Rectal smooth muscle tissue (tissue), 1 donor: Measurements from ENCODE around the gene MRPL51.
"Not testable (repeated sequence)": the region's sequence is repeated elsewhere in the genome, so short reads cannot be mapped to it uniquely, and the experiment has no call there.

ENCODE experiments used
- H3K27ac ChIP-seq: one replicate; pipeline ENCODE4 v1.7.0; 2013; ENCODE audit warnings: low read depth, low read length, inconsistent platforms
- H3K27me3 ChIP-seq: one replicate; pipeline ENCODE4 v1.7.0; 2013; ENCODE audit warnings: low read length; ENCODE audit not compliant: control insufficient read depth, insufficient read depth
- H3K36me3 ChIP-seq: one replicate; pipeline ENCODE4 v1.7.0; 2013; ENCODE audit warnings: low read length; ENCODE audit not compliant: control insufficient read depth, insufficient read depth
- H3K4me1 ChIP-seq: one replicate; pipeline ENCODE4 v1.7.0; 2013; ENCODE audit warnings: low read length; ENCODE audit not compliant: control insufficient read depth, insufficient read depth
- H3K4me3 ChIP-seq: one replicate; pipeline ENCODE4 v1.7.0; 2013; ENCODE audit warnings: low read length
- H3K9ac ChIP-seq: one replicate; pipeline ENCODE4 v1.7.0; 2013; ENCODE audit warnings: low read length

MRPL51 gene

GRCh38 chr12:6526766-6527525, 33.9 kb upstream of the MRPL51 start:
- H3K27ac ChIP-seq = no peak overlapping the region

DNA sequence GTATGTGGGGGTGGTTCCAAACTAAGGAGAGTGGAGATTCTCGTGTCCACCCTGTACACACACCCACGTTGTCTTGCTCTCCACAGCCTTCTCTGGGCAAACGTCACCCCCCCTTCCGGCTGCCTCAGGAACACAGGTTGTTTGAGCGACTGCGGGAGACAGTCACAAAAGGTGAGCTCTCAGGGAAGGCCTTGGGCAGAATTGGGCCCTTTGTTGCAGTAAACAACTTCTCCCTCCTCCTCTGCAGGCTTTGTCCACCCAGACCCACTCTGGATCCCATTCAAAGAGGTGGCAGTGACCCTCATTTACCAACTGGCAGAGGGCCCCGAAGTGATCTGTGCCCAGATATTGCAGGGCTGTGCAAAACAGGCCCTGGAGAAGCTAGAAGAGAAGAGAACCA, 33.1 kb upstream of the MRPL51 start:
- no peak overlapping the region for H3K9ac ChIP-seq

More at GRCh38 chr12:6526766-6527525, 33.9 kb upstream of the MRPL51 start:
- Histone ChIP-seq H3K36me3 (peaks cover 50% of the 10 kb centered on the region), H3K4me3 (no peak overlapping the region), H3K27me3 (no peaks in the 10 kb centered on the region), H3K4me1 (peaks cover 2% of the 10 kb centered on the region), H3K9ac (no peak overlapping the region)

DNA sequence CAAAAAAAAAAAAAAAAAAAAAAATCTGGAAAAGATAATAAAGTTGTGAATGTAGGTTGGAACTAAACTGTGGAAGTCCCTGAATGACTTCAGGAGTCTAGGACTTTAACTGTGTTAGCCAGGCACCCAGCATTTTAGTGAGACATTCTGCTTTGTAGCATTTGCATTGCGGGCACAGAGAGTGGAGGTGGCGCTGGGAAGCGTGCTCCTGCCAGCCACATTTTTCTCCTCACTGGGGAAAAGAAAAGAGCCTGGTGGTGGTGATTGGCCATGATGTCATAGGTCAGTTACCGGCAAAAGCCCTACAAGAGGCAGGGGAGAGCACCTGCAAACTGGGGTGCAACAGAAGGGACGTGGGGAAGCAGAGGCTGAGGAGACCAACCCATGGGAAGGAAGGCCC, 31.6 kb upstream of the MRPL51 start:
- Histone ChIP-seq H3K36me3 (peaks cover 44% of the 10 kb centered on the region), H3K4me3 (no peak overlapping the region), H3K4me1 (no peaks in the 10 kb centered on the region), H3K9ac (no peak overlapping the region), H3K27ac (no peak overlapping the region), H3K27me3 (no peaks in the 10 kb centered on the region)

More for the DNA sequence above, 33.1 kb upstream of the MRPL51 start:
- H3K27ac ChIP-seq = no peak overlapping the region
- H3K36me3 ChIP-seq = peaks cover 50% of the 10 kb centered on the region
- H3K4me3 ChIP-seq = no peak overlapping the region
- no peaks in the 10 kb centered on the region for H3K4me1 ChIP-seq
- no peaks in the 10 kb centered on the region for H3K27me3 ChIP-seq

GRCh38 chr12:6523708-6524107, 30.6 kb upstream of the MRPL51 start:
- Histone ChIP-seq H3K27me3 (no peaks in the 10 kb centered on the region), H3K36me3 (peaks cover 39% of the 10 kb centered on the region), H3K9ac (no peak overlapping the region), H3K27ac (no peak overlapping the region), H3K4me1 (no peaks in the 10 kb centered on the region), H3K4me3 (no peak overlapping the region)

DNA sequence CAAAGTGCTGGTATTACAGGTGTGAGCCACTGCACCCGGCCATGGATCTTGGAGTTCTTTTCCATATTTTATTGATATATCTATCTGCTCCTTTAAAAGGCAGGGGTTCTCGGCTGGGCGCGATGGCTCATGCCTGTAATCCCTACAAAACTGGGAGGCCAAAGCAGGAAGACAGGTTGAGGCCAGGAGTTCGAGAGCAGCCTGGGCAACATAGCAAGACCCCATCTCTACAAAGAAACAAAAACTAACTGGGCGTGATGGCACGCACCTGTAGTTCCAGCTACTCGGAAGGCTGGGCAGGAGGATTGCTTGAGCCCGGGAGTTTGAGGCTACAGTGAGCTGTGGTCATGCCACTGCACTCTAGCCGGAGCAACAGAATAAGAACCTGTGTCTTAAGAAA, 29.1 kb upstream of the MRPL51 start:
- Histone ChIP-seq H3K4me1 (no peaks in the 10 kb centered on the region), H3K4me3 (no peak overlapping the region), H3K36me3 (peaks cover 38% of the 10 kb centered on the region), H3K27ac (no peak overlapping the region), H3K9ac (no peak overlapping the region), H3K27me3 (no peaks in the 10 kb centered on the region)

DNA sequence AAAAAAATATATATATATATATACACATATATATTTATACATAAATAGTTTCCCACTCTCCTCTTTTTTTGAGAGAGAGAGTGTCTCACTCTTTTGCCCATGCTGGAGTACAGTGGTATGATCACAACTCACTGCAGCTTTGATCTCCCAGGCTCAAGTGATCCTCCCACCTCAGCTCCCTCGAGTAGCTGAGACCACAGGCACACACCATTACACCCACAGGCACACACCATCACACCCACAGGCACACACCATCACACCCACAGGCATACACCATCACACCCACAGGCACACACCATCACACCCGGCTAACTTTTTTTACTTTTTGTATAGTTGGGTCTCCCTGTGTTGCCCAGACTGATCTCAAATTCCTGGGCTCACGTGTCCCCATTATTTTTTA, 27.1 kb upstream of the MRPL51 start:
- H3K4me3 ChIP-seq = no peak overlapping the region
- H3K4me1 ChIP-seq = no peaks in the 10 kb centered on the region
- no peak overlapping the region for H3K27ac ChIP-seq
- H3K27me3 ChIP-seq = no peaks in the 10 kb centered on the region
- peaks cover 31% of the 10 kb centered on the region for H3K36me3 ChIP-seq
- no peak overlapping the region for H3K9ac ChIP-seq

- Histone ChIP-seq H3K27ac (no peak overlapping the region), H3K27me3 (no peaks in the 10 kb centered on the region), H3K36me3 (peaks cover 5% of the 10 kb centered on the region), H3K9ac (no peak overlapping the region), H3K4me3 (no peak overlapping the region), H3K4me1 (no peaks in the 10 kb centered on the region)
These were observed 15.0 kb upstream of the MRPL51 start for GRCh38 chr12:6508087-6508486.

DNA sequence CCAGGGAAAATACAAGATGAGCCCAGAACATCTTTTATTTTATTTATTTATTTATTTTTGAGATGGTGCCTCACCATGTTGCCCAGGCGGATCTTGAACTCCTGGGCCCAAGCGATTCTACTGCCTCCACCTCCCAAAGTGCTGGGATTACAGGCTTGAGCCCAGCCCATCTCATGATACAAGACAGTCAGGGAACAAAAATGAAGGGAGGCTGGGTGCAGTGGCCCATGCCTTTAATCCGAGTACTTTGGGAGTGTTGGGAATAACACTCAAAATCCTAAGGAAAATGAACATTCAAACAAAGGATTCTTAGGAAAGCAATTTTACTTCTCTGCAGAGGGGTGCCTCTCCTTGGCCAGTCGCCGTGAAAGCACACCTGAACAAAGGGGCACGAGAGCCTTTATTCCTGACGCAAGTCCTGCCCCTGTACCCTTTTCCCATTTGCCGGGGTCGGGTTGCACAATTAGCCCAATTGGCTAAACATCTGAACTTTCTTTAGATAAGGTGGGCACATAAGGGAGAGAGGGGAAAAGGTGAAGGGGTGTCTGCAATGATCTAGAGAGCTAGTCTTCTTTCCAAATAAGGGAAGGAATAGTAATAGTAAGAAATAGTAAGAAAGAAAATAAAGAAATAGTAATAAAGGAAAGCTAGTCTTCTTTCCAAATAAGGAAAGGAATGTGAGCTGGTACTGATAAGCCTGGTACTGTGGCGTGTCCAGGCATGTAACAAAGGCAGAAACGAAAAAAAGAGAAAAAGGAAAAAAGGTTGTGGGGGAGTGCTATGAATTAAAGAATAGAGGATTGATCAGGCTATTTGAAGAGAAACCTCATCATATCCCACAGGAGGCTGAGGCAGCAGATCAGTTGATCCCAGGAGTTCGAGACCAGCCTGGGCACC, 14.3 kb upstream of the MRPL51 start:
- H3K4me3 ChIP-seq = no peak overlapping the region
- no peak overlapping the region for H3K9ac ChIP-seq
- no peak overlapping the region for H3K27ac ChIP-seq
- peaks cover 4% of the 10 kb centered on the region for H3K36me3 ChIP-seq
- no peaks in the 10 kb centered on the region for H3K27me3 ChIP-seq
- no peaks in the 10 kb centered on the region for H3K4me1 ChIP-seq

GRCh38 chr12:6500466-6500865, 7.4 kb upstream of the MRPL51 start:
- Histone ChIP-seq H3K4me3 (no peak overlapping the region), H3K27ac (no peak overlapping the region), H3K4me1 (no peaks in the 10 kb centered on the region), H3K9ac (no peak overlapping the region), H3K27me3 (no peaks in the 10 kb centered on the region), H3K36me3 (peaks cover 8% of the 10 kb centered on the region)

DNA sequence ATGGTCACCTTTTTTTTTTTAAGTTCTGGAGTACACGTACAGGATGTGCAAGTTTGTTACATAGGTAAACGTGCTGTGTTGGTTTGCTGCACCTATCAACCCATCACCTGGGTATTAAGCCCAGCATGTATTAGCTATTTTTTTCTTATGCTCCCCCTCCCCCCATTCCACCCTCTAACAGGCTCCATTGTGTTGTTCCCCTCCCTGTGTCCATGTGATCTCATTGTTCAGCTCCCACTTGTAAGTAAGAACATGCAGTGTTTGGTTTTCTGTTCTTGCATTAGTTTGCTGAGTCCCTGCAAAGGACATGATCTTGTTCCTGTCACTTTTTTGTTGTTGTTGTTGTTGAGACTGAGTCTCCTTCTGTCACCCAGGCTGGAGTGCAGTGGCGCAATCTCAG, 4.2 kb upstream of the MRPL51 start:
- H3K9ac ChIP-seq, H3K27me3 ChIP-seq, H3K27ac ChIP-seq, H3K36me3 ChIP-seq, H3K4me3 ChIP-seq, H3K4me1 ChIP-seq: not testable (repeated sequence)

GRCh38 chr12:6494968-6495367, 1.9 kb upstream of the MRPL51 start:
- H3K4me1 ChIP-seq = peaks cover 8% of the 10 kb centered on the region
- H3K9ac ChIP-seq = no peak overlapping the region
- H3K36me3 ChIP-seq = peaks cover 7% of the 10 kb centered on the region
- no peaks in the 10 kb centered on the region for H3K27me3 ChIP-seq
- H3K4me3 ChIP-seq = peak overlapping the region; percentile 92
- no peak overlapping the region for H3K27ac ChIP-seq

DNA sequence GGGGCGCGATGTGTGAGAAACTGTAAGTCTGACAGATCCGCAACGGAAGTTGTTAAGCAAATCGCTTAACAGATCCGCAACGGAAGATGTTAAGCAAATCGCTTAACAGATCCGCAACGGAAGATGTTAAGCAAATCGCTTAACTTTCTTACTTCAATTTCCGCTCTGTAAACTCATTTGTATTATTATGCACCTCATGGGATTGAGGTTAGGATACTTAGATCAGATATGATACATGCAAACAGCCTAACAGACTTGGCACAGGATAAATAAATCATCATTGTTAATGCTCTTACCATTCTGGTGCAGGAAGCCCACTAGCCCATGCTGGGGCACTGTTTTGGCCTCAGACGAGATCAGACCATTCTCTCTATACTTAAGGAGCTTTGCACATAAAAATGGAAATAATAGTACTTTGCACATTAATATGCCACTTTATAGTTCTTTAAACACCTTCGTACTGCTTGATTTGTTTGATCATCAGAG, 1.2 kb upstream of the MRPL51 start:
- Histone ChIP-seq H3K4me1 (peaks cover 8% of the 10 kb centered on the region), H3K9ac (peak overlapping the region; percentile 8), H3K27me3 (no peaks in the 10 kb centered on the region), H3K27ac (no peak overlapping the region), H3K4me3 (peak overlapping the region; percentile 92), H3K36me3 (peaks cover 7% of the 10 kb centered on the region)
